BLaER1 treated with 17β-estradiol and CSF1 and Interleukin-3, amounts not matched to agents 10 nM and 100 nM (cell line): ENCODE results near the gene LPP.

Experiments
- H3K27ac ChIP-seq, 11 experiments: shearing (Covaris generic); formaldehyde crosslinking; 2 replicates each; pipeline ENCODE4 v1.8.1; 2022
- H3K27me3 ChIP-seq, 11 experiments: shearing (Covaris generic); formaldehyde crosslinking; 2 replicates each; pipeline ENCODE4 v1.8.1; 2022
- H3K36me3 ChIP-seq, 11 experiments: shearing (Covaris generic); formaldehyde crosslinking; 2 replicates each; pipeline ENCODE4 v1.8.1; 2022
- H3K4me1 ChIP-seq, 10 experiments: shearing (Covaris generic); formaldehyde crosslinking; 2 replicates each; pipeline ENCODE4 v1.8.1; 2022
- H3K4me2 ChIP-seq, 11 experiments: shearing (Covaris generic); formaldehyde crosslinking; 2 replicates each; pipeline ENCODE4 v1.8.1; 2022
- H3K4me3 ChIP-seq, 10 experiments: shearing (Covaris generic); formaldehyde crosslinking; 2 replicates each; pipeline ENCODE4 v1.8.1; 2022
- H3K9ac ChIP-seq, 11 experiments: shearing (Covaris generic); formaldehyde crosslinking; 2 replicates each; pipeline ENCODE4 v1.8.1; 2022
- H3K9me3 ChIP-seq, 11 experiments: shearing (Covaris generic); formaldehyde crosslinking; replicated peaks in 1 of 11; 2 replicates each; pipeline ENCODE4 v1.8.1; 2022
- H4K20me1 ChIP-seq, 11 experiments: shearing (Covaris generic); formaldehyde crosslinking; 2 replicates each; pipeline ENCODE4 v1.8.1; 2022
- Cebpa-rat ChIP-seq, 11 experiments: shearing (Covaris generic); IDR thresholded peaks; 2 replicates each; pipeline ENCODE4 v1.8.1; 2022

The LPP gene

GRCh38 chr3:188319569-188319968 is 165.6 kb downstream of the LPP start:
- no peaks in the 10 kb centered on the region; a peak in 1 of 22 replicates for H4K20me1 ChIP-seq
- no peak overlapping the region for H3K27ac ChIP-seq
- no peak overlapping the region for H3K4me2 ChIP-seq
- H3K27me3 ChIP-seq, result no peaks in the 10 kb centered on the region
- H3K4me1 ChIP-seq, result peaks cover 0 to 44% (median 10%) of the 10 kb centered on the region in 10 experiments; a peak in 14 of 20 replicates
- peaks cover 0 to 11% (median 2%) of the 10 kb centered on the region in 11 experiments; a peak in 5 of 22 replicates for H3K36me3 ChIP-seq
- TF ChIP-seq Cebpa-rat (IDR thresholded peaks at IDR 0.05), result no peak
- H3K4me3 ChIP-seq, result no peak overlapping the region
- H3K9me3 ChIP-seq, result peaks cover 0 to 10% (median 0%) of the 10 kb centered on the region in 11 experiments; a peak in 4 of 22 replicates
- no peak overlapping the region for H3K9ac ChIP-seq

- H4K20me1 ChIP-seq, result no peaks in the 10 kb centered on the region; a peak in 1 of 22 replicates
- no peak overlapping the region for H3K9ac ChIP-seq
- H3K4me1 ChIP-seq, result peaks cover under 1 to 40% (median 9%) of the 10 kb centered on the region in 10 experiments; a peak in 15 of 20 replicates
- H3K9me3 ChIP-seq, result peaks cover 0 to 10% (median 0%) of the 10 kb centered on the region in 11 experiments; a peak in 4 of 22 replicates
- no peak overlapping the region for H3K27ac ChIP-seq
- no peaks in the 10 kb centered on the region for H3K27me3 ChIP-seq
- peaks cover 0 to 13% (median 3%) of the 10 kb centered on the region in 11 experiments; a peak in 9 of 22 replicates for H3K36me3 ChIP-seq
- no peak overlapping the region for H3K4me3 ChIP-seq
- peak overlapping the region in 5 of 11 experiments; percentile 2 to 45 (median 31); a peak in 9 of 22 replicates for H3K4me2 ChIP-seq
- TF ChIP-seq Cebpa-rat (IDR thresholded peaks at IDR 0.05), result no peak
Measured at GRCh38 chr3:188320757-188321156, 166.8 kb downstream of the LPP start.

- Histone ChIP-seq H3K4me2 (peak overlapping the region in 4 of 11 experiments; percentile 12 to 45 (median 32); a peak in 2 of 22 replicates), H3K27ac (no peak overlapping the region)
Measured at GRCh38 chr3:188321258-188321657, 167.3 kb downstream of the LPP start.

GRCh38 chr3:188322135-188322887 is 168.4 kb downstream of the LPP start:
- Histone ChIP-seq H3K36me3 (peaks cover 0 to 19% (median 7%) of the 10 kb centered on the region in 11 experiments; a peak in 10 of 22 replicates), H3K9me3 (peaks cover 0 to 10% (median 0%) of the 10 kb centered on the region in 11 experiments; a peak in 4 of 22 replicates), H3K9ac (no peak overlapping the region), H3K27ac (no peak overlapping the region), H4K20me1 (no peaks in the 10 kb centered on the region; a peak in 1 of 22 replicates), H3K4me2 (no peak overlapping the region), H3K4me1 (peaks cover 9 to 36% (median 17%) of the 10 kb centered on the region in 10 experiments; a peak in 15 of 20 replicates), H3K4me3 (no peak overlapping the region), H3K27me3 (no peaks in the 10 kb centered on the region)
- TF ChIP-seq Cebpa-rat (IDR thresholded peaks at IDR 0.05), result no peak

More at GRCh38 chr3:188321258-188321657, 167.3 kb downstream of the LPP start:
- H4K20me1 ChIP-seq, result no peaks in the 10 kb centered on the region; a peak in 1 of 22 replicates
- peaks cover 6 to 38% (median 13%) of the 10 kb centered on the region in 10 experiments; a peak in 16 of 20 replicates for H3K4me1 ChIP-seq
- H3K4me3 ChIP-seq, result no peak overlapping the region
- H3K9ac ChIP-seq, result no peak overlapping the region
- no peak for TF ChIP-seq Cebpa-rat (IDR thresholded peaks at IDR 0.05)
- H3K36me3 ChIP-seq, result peaks cover 0 to 18% (median 6%) of the 10 kb centered on the region in 11 experiments; a peak in 9 of 22 replicates
- peaks cover 0 to 10% (median 0%) of the 10 kb centered on the region in 11 experiments; a peak in 4 of 22 replicates for H3K9me3 ChIP-seq
- H3K27me3 ChIP-seq, result no peaks in the 10 kb centered on the region

GRCh38 chr3:188323067-188323842 is 169.3 kb downstream of the LPP start:
- H3K4me3 ChIP-seq, result no peak overlapping the region
- peaks cover 9 to 29% (median 14%) of the 10 kb centered on the region in 10 experiments; a peak in 15 of 20 replicates for H3K4me1 ChIP-seq
- no peak overlapping the region for H3K4me2 ChIP-seq
- H3K27ac ChIP-seq, result no peak overlapping the region
- TF ChIP-seq Cebpa-rat (IDR thresholded peaks at IDR 0.05), result no peak
- no peak overlapping the region for H3K9ac ChIP-seq
- peaks cover 0 to 9% (median 0%) of the 10 kb centered on the region in 11 experiments; a peak in 2 of 22 replicates for H3K9me3 ChIP-seq
- peaks cover 0 to 22% (median 7%) of the 10 kb centered on the region in 11 experiments; a peak in 10 of 22 replicates for H3K36me3 ChIP-seq
- no peaks in the 10 kb centered on the region; a peak in 1 of 22 replicates for H4K20me1 ChIP-seq
- no peaks in the 10 kb centered on the region for H3K27me3 ChIP-seq

- Histone ChIP-seq H3K9me3 (peaks cover 0 to 6% (median 0%) of the 10 kb centered on the region in 11 experiments; a peak in 1 of 22 replicates), H3K4me3 (no peak overlapping the region), H3K4me2 (peak overlapping the region in 9 of 11 experiments; percentile 10 to 34 (median 17); a peak in 9 of 22 replicates), H3K36me3 (peaks cover 0 to 28% (median 7%) of the 10 kb centered on the region in 11 experiments; a peak in 10 of 22 replicates), H3K27ac (no peak overlapping the region; a peak in 1 of 22 replicates), H4K20me1 (no peaks in the 10 kb centered on the region; a peak in 1 of 22 replicates), H3K27me3 (no peaks in the 10 kb centered on the region), H3K4me1 (peaks cover 1 to 19% (median 10%) of the 10 kb centered on the region in 10 experiments; a peak in 14 of 20 replicates), H3K9ac (no peak overlapping the region)
- TF ChIP-seq Cebpa-rat (IDR thresholded peaks at IDR 0.05), result no peak
Measured at GRCh38 chr3:188326111-188326510, 172.2 kb downstream of the LPP start.

- no peak overlapping the region; a peak in 2 of 22 replicates for H3K4me2 ChIP-seq
- peaks cover 0 to 6% (median 0%) of the 10 kb centered on the region in 11 experiments; a peak in 1 of 22 replicates for H3K9me3 ChIP-seq
- no peak overlapping the region for H3K4me3 ChIP-seq
- no peaks in the 10 kb centered on the region; a peak in 1 of 22 replicates for H4K20me1 ChIP-seq
- H3K9ac ChIP-seq, result no peak overlapping the region
- H3K27me3 ChIP-seq, result no peaks in the 10 kb centered on the region
- H3K27ac ChIP-seq, result no peak overlapping the region
- peaks cover 0 to 32% (median 7%) of the 10 kb centered on the region in 11 experiments; a peak in 10 of 22 replicates for H3K36me3 ChIP-seq
- no peak for TF ChIP-seq Cebpa-rat (IDR thresholded peaks at IDR 0.05)
- H3K4me1 ChIP-seq, result peaks cover 0 to 18% (median 10%) of the 10 kb centered on the region in 10 experiments; a peak in 11 of 20 replicates
Measured at GRCh38 chr3:188326968-188327367, 173.0 kb downstream of the LPP start.

GRCh38 chr3:188327433-188327832 is 173.5 kb downstream of the LPP start:
- H3K4me1 ChIP-seq, result peaks cover 0 to 18% (median 10%) of the 10 kb centered on the region in 10 experiments; a peak in 11 of 20 replicates
- H3K9ac ChIP-seq, result no peak overlapping the region
- H3K36me3 ChIP-seq, result peaks cover 0 to 32% (median 7%) of the 10 kb centered on the region in 11 experiments; a peak in 10 of 22 replicates
- no peak overlapping the region for H3K27ac ChIP-seq
- no peaks in the 10 kb centered on the region for H3K27me3 ChIP-seq
- no peak overlapping the region for H3K4me2 ChIP-seq
- TF ChIP-seq Cebpa-rat (IDR thresholded peaks at IDR 0.05), result no peak
- peaks cover 0 to 2% (median 0%) of the 10 kb centered on the region in 11 experiments; a peak in 1 of 22 replicates for H3K9me3 ChIP-seq
- no peaks in the 10 kb centered on the region; a peak in 1 of 22 replicates for H4K20me1 ChIP-seq
- no peak overlapping the region for H3K4me3 ChIP-seq
